Kidney capillary endothelial cell (primary cell): ENCODE data around the gene CFDP1.

Source experiments
- DNase-seq: peaks from one replicate; pipeline ENCODE4 v3.0.0-alpha.2; 2018; ENCODE audit warnings: low spot score

Gene CFDP1

DNA sequence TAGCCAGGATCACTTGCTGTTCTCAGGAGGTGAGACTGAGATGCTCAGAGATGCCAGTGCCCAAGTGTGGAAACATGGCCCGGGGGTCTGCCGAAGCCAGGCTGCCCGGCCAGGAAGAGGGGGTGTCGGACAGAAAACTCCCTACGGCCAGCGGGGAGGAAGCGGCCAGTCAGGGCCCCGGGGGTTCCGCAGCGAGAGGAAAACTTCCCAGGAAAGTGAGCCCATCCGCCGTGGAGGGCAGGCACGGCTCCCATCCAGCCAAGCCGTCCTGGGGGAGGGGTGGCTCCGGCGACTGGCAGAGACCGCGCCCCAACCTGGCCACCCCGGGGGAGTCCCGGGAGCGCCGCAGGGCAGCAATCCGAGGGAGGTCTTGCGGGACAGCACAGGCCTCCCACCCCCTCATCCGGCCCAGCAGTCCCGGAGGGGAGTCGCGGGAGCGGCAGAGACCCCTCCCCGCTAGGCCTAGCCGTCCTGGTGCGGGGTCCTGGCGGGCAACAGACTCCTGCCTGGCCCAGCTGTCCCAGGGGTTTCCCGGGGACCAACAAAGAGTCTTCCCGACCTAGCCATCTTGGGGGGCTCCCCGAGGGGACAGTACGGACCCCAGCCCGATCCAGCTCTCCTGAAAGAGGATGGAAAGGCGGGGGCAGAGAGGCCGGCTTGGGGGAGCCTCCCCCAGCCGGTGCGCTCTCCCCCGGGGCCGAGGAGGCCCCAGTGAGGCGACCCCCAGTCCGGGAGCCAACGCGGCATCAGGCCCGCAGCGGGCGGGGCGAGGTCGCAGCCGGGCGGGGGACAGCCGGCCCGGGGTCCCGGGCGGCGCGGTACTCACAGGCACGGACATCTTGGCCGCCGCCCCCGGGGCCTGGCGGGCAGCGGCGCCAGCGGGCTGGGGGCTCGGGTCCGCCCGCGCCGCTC lies 168.0 kb downstream of the CFDP1 start:
- DNase-seq, result no peak

DNA sequence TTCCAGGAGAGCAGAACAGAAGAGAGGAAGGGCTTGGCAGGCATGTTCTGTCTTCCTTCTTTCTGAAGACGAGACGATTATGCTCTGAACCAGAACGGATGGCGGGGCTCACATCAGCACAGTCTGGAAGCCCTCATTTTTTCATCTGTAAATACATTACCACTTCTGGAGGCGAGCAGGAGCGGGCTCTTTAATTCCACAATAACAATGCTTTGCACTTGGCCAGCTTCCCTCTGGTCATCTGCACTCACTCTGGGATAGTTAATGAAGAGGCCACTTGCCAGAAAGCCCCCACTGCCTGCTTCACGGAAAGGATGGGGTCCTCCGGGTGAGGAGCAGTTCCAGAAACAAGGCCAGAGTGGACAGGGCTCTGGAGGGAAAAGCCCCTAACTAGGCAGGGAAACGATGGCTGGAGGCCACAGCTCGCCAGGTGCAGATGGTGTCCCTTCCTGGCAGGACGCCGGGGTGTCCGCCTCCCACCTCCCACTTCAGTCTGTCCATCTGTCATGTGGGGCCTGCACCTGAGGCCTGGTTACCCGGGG lies 168.8 kb downstream of the CFDP1 start:
- no peak for DNase-seq

DNA sequence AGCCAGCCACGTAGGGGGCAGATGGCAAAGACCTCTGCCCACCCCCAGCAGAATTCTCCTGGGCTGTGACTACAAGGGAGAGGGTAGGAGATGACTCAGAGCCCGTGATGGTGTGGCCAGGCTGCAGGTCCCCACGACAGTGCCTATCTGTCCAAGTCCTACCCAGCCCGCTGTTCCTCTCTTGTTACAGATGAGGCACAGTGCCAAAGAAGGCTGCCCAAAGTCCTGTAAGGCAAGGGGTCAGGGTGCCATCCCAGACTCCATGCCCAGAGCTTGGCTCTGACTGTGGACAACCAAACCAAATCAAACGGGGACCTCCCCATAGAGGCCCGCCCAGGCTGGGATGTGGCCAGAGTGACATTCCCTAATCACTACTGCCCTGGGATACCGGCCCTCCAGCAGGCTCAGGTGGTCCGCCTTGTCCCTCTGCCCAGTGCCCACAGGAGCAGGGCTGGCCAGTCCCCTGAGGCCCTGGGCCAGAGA lies 169.3 kb downstream of the CFDP1 start:
- DNase-seq, result no peak

DNA sequence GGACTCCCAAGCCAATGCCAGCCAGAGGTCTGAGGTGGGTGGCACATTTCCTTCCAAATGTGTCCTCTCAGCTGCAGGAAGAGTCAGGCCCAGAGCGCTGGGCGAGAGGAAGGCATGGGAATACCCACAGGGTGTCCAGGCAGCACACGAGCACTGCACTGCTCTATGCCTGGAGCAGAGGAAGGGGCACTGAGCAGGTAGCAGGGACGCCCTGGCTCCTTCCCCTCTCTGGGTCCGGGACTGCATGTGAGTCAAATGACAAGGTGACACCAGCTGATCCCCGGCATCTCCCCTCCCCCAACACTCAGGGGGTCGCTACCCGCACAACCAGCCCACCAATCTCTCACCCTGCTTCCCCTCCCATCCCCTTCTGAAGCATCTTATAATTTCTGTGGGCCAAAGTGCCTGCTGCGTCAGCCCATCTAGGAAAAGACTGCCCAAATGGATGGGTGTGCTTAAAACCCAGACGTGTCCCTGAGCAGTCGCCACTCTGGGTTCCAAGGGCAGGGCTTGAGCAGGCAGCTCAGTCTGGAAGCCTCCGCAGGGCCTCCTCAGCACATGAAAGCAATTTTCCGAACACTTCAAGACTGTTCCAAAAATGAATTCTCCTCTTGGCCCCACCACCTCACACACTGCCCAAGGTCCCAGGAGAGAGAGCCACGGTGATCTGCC lies 169.9 kb downstream of the CFDP1 start:
- DNase-seq, result no peak

DNA sequence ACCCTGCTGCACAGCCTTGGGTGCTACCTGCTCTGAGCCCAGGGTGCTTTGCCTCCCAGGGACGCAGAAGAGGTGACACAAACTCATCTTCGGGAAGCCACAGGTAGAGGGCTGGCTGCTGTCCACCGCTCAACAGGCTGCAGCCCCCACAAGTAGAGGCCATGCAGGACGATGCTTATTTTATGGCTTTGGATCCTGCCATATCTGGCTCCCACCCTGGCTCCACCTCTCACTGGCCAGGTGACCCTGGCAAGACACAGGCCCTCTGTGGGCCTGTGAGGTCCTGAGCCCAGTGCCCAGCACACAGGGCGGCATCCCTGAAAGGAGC lies 170.5 kb downstream of the CFDP1 start:
- no peak for DNase-seq

DNA sequence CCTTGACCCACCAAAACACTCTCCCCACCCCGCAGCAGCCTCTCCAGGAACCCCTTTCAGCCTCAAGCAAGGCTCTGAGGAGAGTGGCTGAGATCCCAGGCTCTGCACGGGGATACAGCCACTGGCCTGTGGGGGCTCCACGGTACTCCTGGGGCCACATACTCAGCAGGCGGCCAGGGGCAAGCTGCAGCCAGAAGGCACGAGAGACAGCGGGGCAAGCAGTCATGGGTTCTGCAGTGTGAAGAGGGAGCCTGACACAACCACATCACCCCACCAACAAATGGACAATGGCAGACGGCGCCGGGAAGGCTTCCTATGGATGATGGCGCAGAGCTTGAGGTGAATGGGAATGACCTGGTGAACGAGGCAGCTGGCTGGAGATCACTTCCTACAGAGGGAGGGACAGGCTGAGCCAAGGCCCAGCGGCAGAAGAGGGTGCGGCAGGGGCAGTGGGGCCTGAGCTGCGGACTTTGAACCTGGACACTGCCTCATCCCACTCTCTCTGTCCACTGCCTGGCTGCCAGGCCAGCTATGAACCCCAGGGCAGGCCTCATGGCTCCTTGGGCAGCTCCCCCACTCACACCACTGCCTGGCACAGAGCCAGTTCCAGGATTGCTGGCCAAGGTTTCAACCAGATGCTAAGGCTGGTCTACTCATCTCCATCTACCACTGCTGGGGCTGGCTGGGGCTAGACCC lies 171.1 kb downstream of the CFDP1 start:
- DNase-seq, result no peak

DNA sequence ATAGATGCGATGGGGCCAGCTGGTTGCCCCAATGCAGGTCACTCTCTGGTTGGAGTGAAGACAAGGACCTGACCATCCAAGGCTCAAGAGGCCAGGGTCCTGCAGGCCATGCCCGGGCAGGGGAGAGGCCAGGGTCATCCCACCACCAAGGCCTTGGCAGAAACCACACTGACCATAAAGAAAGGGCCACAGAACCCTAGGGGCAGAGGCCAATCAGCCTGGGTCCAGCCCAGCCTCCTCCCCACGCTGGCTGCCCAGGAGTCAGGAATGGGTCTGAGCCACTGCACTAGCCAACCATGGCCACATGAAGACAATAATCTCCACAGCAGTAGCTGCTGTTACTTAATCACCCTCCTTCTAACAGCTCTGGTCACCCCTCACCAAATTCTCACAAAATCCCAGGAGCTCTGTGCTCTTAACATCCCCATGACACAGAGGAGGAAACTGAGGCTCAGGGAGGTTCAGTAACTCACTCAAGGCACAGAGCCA lies 171.7 kb downstream of the CFDP1 start:
- DNase-seq, result no peak

DNA sequence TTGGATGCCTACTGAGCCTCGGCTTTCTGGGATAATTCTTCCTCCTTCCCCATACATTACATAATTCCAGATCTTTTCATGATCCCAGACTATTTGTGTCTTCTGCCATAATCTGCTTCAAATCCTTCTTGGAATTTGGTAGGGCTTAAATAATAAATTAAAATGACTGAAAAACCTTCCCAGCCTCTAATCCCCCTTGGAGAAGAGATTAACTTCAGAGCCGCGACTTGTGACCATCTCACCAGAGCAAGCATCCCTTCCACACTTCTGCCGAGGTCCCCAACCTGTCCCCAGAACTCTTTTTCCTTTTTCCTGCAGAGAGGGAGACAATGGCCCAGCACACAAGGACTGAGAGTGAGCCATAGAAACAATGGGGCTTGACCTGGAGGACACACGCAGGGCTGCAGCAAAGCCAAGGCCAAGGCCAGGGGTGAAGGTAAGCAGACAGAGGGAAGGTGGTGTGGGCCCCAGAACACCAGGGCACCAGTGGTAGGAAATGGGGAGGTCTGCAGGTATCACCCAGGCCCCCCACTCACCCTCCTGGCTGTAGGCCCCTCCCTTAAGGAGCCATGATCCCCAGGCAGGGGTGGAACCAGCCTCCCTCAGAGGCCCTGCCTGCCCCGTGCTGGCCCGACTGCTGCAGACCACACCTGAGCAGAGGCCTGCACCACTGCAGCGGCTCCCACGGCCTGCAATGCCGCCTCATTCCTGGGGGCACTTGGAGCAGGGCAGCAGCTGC lies 172.3 kb downstream of the CFDP1 start:
- DNase-seq, result no peak

DNA sequence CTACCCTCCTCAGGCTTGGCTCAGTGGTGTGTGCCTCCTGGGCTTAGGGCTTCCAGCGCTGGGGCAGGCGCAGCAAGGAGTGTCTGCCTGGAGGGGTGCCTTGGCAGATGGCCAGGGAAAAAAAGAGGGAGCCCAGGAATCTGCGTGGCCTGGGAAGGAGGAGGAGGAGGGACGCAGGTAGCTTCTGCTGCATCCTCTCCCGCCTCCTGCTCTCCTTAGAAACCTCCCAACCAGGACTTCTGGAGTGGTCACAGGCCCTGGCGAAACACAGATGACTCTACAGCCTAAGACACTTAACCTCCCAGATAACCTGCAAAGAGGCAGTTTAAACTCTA lies 174.5 kb downstream of the CFDP1 start:
- DNase-seq, result no peak

DNA sequence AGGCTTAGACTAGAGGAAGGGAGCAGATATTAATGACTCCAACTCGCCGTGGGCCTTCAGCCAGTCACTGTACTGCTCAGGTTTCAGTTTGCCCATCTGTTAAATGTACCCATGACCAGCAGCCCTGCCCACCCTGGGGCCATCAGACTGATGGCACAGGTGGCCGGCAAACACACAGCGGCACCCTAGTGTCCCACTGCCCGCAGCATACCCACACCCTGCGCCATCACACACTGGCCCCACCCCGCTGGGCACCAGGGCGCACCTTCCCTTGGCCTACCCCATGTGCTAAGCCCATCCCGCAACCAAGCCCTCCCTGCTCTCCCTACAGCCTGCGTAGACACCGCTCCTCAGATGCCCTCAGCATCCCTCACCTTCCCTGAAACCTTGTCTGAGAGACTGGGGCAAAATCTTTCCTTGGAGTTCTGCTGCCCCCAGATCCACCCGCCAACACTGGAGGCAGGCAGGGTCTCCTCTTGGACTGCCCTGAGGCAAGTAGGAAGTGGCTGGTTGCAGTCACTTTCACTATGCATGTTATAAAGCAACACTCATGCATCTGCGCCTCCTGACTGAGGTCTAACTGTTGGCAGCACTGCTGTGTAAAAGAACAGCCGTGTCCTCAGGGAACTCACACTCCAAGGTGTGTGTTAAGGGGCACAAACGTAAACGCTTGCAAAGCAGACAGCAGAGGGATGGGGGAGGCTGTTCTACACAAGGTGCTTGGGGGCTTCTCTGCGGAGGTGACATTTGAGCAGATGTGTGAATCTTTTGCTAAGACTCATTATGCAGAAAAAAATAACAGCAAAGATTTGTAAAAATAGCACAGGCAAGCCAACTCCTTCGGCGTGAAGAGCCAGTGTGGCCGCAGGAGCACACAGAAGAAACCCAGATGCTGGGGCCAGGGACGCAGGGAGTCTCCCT lies 175.2 kb downstream of the CFDP1 start:
- DNase-seq, result no peak

DNA sequence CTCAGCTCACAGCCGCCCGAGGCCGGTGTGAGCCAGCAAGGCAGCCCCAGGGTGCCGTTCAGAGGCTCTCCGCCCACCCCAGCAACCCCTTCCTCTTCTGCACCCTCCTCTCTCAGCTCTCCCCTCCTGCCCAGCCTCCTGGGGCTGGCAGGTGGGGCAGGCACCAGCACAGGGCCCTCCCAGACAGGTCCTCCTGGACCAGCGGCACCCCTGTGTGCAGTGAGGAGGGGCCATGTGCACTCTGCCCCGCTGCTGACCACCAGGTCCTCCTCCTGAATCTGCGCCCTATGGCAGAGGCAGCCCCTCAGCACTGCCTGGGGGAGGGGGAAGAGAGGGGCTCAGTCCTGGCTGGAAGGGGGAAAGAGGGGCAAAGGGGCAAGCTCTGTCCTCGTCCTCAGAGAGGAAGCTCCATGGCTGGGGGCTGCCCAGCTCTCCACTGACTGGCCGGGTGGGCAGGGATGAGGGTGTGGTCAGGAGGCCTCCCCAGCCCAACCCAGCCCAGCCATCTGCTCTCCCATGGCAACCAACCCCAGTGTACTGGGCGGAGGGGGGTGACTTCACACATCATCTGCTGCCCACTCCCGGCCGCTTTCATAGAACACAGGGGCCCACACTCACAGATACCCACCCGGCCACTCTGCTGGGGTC lies 176.5 kb downstream of the CFDP1 start:
- DNase-seq, result no peak

DNA sequence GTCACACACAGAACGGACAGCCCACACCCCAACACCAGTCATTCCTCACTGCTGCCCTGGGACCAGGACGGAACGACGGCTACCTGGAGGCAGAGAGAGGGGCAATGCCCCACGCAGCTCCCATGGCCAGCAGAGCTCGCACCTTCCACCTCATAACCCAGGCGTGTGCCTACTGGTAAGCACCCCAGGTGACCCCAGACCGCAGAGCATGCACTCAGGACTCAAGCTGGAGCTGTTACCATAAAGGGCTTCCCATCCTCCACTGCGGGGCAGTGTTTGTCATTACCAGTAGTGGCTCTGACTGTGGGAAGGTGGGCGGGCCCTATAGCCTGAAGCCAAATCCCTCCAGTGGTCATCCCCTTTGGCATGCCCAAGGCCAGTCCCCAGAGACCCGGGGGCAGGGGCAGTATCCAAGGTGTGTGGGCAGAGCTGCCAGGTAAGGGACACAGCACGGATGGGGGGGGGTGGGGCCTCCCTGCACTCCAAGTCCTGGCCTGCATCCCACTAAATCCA lies 177.2 kb downstream of the CFDP1 start:
- DNase-seq, result no peak

DNA sequence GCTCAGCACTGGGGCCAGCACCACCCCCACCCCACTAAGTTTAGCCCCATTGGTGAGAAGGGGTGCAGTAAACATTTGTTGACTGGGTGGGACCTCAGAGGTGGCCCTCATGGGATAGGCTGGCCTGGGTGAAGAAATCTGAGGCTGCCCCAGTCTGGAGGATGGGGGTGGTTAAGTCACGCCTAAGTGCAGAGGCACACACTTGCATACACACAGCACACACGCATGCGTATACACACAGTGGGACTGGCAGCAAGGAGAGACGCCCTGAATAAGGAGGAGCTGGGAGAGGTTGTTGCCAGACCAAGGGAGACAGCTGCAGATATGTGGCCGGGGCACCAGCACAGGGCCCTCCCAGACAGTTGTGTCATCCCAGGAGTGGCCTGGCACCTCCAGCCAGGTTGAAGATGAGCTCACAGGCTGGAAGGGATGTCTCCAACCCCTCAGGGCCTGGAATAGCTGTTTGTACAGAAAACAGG lies 178.9 kb downstream of the CFDP1 start:
- DNase-seq, result no peak

DNA sequence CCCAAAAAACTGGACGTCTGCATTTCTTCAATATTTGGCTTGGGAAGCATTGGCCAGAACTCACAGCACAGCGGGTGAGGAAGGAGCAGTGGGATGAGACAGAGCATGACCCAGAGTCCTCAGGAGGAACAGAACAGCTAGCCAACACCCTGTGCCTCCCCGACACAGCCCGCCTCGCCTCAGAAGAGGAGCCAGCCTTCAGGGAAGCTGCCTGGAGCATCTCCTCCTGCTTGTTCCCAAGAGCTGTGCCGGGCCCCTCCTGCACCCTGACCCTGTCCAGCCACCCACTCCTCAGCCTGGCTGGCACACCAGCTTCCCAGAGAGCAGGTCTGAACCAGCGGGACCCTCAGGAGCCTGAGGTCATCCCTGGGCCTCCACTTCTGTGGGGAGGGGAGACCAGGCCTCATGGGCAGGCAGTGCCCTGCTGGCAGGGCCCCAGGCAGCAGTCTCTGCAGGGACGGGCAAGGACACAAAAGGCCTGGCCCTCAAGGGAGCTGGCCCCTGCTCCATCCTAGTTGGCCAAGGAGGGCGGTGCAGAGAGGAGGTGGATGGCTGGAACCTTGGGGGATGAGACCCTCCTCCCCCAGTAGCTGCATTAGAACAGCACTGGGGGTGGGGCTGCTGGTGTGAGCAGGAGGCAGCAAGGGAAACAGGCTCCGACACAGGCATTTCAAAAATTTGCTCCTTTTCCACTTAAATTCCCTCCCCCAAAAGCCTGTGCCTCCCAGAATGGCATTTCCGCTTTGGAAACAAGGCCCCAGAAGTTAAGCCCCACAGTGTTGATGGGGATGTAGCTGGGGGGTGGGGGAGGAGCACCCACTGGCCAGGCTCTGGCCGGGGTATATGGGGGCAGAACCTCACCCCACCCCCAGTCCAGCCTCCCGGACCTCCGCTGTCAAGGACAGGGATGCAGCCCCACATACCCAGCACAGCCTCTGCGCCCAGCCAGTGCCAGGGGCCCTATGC lies 180.1 kb downstream of the CFDP1 start:
- DNase-seq, result no peak

DNA sequence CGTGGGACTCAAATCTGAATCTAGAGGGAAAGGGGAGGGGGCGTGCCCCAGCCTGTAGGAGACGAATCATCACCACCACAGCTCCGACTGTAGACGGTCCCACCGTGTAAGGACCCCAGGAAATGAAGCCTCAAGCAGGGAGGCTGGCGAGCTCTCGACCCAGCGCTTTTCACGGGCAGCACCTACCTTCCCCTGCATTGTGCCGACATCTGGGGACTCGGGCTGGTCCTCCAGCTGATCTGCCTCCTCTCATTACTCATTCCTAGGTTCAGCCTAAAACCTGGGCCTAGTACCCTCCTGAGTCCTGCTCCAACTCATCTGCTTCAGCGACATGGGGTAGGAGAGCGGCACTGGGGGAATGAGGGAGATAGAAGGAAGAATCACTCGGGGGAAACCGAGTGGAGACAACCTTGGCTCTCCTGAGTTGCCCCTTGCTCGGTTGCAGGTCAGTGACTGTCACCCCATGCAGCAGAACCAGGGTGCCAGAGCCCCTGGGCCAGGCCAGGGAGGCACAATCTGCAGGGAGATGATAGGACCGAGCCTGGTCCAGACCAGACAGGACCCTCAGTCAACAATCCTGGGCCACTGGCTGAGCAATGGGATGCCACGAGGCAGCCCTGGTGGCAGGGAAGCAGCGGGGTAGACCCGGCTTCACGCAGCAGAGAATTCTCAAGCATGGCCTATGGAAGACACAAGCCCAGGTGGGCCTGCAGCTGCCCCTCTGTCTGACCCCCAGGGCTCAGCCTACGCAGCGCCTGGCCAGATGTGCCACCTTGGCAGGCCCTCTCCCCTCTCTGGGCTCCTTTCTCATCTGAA lies 181.0 kb downstream of the CFDP1 start:
- DNase-seq, result no peak

DNA sequence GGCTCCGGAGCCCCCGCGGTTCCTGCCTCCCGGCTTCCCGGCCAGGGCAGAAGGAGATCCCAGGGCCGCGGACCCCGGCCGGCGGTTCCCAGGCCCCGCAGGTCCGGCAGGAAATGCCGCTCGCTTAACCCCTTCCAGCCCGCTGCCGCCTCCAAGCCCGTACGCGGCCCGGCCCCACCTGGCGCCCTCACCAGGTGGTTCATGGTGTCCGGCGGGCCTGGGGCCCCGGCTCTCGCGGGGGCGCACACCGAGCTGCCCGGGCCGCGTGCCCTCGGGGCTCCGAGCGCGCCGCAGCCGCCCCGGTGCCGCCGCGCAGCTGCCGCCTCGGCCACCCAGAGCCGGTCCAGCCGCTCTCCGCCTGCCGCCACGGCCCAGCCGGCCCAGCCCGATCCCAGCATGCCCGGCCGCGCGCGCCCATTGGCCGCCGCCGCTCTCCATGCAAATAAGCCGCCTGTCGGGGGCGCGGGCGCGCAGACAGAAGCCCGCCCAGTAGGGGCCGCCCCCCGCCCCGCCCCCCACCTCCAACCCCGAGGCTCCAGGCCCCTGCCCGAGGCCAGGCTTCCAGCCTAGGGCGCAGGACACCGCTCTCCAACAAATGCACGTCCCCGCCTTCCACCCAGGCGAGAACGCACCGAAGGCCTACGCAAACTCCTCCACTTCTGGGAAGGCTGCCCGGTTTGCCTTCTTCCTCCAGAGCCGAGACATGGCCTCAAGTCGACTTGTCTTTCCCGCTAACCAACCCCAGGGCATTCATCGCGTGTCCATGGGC lies 181.8 kb downstream of the CFDP1 start, which contains the start of gene BCAR1:
Gene BCAR1, minus strand, starts transcription at position 345 of the 769 bp plus-strand sequence. Its CDS starts 142 bp downstream, at position 203.
- no peak for DNase-seq

DNA sequence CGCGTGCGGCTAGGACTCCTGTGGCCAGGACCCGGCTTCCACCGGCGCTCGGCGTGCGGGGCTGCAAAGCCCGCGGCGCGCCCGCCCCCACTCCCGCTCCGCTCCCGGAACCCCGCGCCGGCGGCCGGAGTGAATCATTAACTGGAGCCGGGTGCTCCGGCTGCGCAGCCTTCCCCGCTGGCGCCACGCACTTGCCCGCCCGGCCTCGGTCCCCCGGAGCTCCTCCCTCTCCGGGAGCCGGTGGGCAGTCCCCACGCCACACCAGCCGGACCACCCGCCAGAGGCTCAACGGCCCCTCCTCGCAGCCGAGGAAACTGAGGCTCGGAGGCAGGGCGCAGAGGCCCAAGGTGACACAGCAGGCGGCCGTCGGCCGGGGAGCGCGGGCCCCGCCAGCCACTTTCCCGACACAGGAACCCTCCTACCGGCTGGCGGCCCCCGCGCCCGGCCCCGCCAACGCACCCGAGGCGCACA lies 182.5 kb downstream of the CFDP1 start:
- DNase-seq, result no peak
